NB4 (cell line): ENCODE results near the gene HEXD.
"Not testable (repeated sequence)": the region's sequence is repeated elsewhere in the genome, so short reads cannot be mapped to it uniquely, and the experiment has no call there.

Source experiments
- MYC ChIP-seq: IDR thresholded peaks from 2 replicates; pipeline ENCODE4 v1.6.1; 2011; ENCODE audit warnings: low read depth, low read length
- TF ChIP-seq, protein P1 (sequence below): IDR thresholded peaks from one replicate; pipeline ENCODE4 v1.5.1; 2012; ENCODE audit warnings: low read depth, low read length

DNA sequence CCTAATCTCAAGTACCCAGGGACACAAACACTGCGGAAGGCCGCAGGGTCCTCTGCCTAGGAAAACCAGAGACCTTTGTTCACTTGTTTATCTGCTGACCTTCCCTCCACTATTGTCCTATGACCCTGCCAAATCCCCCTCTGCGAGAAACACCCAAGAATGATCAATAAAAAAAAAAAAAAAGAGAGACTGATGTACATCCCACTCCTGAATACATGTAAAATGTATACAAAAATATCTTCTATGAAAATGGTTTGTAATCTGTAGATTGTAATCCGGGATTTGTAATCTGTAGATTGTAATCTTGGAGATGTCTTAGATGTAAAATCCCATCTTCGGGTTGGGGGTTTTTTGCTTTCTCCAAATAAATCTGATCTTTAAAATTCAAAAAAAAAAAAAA, 40.9 kb upstream of the HEXD start:
- not testable (repeated sequence) for TF ChIP-seq MYC
- TF ChIP-seq, protein P1, sequence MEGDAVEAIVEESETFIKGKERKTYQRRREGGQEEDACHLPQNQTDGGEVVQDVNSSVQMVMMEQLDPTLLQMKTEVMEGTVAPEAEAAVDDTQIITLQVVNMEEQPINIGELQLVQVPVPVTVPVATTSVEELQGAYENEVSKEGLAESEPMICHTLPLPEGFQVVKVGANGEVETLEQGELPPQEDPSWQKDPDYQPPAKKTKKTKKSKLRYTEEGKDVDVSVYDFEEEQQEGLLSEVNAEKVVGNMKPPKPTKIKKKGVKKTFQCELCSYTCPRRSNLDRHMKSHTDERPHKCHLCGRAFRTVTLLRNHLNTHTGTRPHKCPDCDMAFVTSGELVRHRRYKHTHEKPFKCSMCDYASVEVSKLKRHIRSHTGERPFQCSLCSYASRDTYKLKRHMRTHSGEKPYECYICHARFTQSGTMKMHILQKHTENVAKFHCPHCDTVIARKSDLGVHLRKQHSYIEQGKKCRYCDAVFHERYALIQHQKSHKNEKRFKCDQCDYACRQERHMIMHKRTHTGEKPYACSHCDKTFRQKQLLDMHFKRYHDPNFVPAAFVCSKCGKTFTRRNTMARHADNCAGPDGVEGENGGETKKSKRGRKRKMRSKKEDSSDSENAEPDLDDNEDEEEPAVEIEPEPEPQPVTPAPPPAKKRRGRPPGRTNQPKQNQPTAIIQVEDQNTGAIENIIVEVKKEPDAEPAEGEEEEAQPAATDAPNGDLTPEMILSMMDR: not testable (repeated sequence)
